Umbilical cord (tissue), 2 donors: ENCODE data around the gene ZNF469. TPM values are rescaled to one million over a fixed set of nuclear protein-coding genes. Genes with fewer than 3 reads are reported as not detected.

Source experiments
- DNase-seq: peaks from one replicate; pipeline ENCODE4 v3.0.0-alpha.2; 2015; ENCODE audit warnings: low spot score
- total RNA-seq: library from RNA; depleted of rRNA; stranded (reverse); fragments of >200 nt; gene quantifications from one replicate; pipeline ENCODE4 v1.2.3, GENCODE V29; 2014; ENCODE audit warnings: low replicate concordance; ENCODE audit not compliant: insufficient read depth

ZNF469 gene
- total RNA-seq, 1 donor from 2014 or later, result 5.3 TPM

DNA sequence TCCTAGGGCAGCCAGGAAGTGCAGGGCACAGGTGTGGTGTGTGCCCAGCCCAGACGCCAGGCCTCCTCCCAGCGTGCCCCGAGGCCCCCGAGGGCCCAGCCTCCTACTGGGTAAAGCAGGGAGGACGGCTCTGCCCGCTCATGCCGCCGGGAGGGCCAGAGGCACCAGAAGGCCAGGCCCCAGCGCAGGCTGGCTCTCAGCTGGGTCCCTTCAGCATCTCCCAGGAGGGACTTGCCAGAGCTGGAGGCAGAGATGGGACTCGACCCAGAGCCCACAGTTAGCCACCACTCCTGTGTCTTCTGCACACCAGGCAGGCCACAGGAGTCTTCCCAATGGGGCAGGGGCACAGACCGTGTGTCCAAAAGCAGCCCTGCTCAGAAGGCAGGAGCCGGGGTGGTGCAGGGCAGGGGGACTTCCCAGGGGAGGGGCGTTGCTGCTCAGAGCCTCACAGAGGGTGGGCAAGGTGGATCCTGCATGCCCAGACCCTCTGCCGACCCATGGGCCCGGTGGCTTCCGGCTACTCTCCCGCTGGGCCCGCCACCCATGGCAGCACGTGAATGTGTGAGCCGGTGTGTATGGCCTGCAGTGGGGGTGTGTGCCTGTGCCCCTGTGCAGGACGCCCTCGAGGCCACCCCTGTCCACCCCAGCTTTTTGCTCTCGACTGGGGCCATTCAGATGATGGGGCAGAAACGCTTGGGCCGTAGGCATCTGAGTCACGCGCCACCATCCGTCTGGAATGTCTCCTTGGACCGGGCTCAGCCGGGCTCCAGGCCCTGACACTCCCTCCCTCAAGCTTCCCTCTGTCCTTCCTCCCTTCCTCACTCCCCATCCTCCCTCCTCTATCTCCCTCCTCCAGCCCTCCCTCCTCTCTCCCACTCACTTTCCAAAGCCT is 5.7 kb upstream of the ZNF469 start:
- DNase-seq, result peak; percentile 22

DNA sequence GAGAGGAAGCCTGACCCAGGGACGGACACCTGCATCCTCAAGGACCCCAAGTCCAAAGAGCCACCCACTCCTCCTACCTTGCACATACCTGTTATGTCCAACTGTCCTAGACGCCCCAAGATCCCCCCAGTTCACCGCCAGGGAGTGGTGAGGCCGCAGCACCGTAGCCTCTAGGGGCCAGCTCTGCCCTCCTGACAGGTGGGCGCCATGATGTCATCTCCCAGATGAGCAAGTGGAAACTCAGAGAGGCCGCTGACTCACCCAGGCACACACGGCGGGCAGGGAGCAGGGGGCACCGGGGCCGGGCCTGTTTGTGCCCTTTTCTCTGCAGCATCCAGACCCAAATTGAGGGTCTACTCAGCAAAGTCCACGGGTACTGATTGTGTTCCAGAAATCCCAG is 4.8 kb upstream of the ZNF469 start:
- no peak for DNase-seq

DNA sequence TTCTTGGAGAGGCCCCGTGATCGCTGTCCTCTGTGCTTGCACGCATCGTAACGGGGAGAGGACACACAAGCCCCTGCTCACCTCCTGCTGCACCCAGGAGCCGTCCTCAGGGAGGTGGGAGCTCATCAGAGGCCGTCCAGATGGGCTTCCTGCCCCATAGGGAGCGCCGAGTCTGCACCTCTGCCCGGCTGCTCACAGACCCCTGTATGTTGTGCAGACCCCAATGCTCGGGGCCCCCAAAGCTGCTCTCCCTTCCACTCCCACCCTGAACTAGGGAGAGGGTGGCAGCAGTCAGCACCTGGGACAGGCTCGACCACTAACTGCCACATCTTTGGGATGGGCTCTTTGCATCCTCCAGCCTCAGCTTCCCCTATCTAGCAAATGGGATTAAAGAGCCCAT is 4.4 kb upstream of the ZNF469 start:
- no peak for DNase-seq

DNA sequence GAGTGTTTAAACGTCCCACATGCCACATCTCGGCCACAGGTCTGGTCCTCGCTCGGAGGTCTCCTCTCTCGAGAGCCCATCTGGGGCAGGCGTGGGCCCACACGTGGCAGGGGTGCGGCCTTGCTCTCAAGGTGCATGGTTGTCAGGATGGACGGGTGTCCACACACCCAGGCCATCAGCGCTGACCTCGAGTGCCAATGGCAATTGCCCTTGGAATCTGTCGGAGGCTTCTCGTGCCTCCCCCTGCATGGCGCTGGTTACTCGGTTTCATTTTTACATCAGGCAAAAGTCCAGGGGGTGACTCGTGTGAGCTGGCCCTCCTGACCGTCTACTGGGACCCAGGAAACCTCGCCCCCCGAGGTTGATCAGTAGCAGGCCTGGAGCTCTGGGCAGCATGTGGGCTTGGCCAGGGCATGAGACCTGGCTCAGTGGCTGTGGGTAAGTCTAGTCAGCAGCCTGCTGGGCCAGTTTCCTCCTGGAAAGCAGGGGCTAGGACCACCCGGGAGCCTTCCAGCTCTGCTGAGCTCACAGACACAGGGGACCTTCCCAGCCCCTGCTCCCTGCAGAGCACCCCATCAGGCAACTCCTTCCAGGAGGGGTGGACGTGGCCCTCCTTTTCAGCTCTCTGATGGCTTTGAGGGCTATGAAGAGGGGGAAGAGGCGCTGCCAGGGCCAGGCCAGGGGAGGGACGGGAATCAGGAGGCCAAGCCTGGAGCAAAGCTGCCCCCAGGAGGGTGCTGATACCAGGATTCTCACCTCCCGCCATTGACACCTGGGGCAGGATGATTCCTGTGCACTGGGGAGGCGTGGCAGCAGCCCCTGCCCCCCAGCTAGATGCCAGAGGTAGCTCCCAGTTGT is 3.7 kb upstream of the ZNF469 start:
- DNase-seq, result no peak

DNA sequence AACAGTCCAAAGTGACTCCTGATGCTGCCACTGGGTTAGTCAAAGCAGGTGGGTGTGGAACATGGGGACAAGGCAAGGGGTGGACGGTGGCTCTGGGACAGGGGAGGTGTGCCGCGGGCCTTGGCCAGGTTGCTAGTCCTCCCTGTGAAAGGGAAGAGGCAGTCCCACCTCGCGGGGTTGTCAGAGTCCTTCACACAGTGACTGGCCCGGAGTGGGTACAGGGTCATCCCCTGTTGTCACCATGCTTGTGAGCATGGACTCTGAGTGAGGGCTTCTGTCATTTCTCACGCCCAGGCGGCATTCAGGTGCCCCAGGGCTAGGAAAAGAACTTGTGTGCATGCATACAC is 3.1 kb upstream of the ZNF469 start:
- DNase-seq, result no peak

DNA sequence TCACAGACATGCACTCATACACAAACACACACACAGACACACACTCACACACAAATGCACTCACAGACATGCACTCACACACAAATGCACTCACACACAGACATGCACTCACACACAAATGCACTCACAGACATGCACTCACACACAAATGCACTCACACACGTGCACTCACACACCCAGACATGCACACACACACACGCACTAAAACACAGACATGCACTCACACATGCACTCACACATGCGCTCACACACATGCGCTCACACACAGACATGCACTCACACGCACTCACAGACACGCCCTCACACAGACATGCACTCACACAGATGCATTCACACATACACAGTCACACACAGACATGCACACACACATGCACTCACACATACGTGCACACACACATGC is 2.7 kb upstream of the ZNF469 start:
- no peak for DNase-seq

DNA sequence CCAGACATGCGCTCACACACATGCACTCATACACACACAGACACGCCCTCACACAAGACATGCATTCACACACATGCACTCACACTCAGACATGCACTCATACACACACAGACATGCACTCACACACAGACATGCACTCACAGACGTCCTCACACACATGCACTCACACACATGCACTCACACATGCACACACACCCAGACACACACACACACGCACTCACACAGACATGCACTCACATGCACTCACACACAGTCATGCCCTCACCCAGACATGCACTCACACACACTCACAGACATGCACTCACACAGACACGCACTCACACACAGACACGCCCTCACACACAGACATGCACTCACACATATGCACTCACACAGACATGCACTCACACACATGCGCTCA is 2.1 kb upstream of the ZNF469 start:
- no peak for DNase-seq

DNA sequence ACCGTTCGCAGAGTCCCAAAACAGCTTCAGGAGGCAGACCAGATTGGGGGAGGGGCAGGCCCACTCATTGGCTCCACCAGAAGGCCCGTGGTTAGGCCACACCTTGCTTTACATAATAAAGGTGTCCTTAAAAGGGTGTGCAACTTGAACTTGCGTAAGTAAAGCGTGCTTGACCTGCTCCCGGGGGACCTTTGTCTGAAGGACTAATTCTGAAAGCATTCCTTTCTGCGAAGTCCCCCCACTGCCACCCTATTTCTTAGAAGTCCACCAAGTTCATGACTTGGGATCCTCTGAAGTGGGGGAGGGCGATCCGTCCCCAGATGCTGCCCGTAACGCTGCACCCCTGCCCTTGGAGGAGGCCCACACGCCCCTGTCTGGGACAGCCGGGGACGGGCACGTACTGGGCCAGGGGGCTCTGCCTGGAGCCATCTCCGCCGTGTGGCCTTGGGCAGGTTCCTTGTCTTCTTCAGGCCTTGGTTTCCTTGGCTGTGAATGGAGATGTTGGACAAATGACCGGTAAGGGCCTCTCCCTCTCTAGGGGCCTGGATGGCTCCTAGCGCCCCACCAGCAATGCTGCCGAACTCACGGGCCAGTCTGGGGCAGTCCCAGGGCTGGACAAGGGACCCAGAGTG is 823 bp upstream of the ZNF469 start:
- no peak for DNase-seq

DNA sequence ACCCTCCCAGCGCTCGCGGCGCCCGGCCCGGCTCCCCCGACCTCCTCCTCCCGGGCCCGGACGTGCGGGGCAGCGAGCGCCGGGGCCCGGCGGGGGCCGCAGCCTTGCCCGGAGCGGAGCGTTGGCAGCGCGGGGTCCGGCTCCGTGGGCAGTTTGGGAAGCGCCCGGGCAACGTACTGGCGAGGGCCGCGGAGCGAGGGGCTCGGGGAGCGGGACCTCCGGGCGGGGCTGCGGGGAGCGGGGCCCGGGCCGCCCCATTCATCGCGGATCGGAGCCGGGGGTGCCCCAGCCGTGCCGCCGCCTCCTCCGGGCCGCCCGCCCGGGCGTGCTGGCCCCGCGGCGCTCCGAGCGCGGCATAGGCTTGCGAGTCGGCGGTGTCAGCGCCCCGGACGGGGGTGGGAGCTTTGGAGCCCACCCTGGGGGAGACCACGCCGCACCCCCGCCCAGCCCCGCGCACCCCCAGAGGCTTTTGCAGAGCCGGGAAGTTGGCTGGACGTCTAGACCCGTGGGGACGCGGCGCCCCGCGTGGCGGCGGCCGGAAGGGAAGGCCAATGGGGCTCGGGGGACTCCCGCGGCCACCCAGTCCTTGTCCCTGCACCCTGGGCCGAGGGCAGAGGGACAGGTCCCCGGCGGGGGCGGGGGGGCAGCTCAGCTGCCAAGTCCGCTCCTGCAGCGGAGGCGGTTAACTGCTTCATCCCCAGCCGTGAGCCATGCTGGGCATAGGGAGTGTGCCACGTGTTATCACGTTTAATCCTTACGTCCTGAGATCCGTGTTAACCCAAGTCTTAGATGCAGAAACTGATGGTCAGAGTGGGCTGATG is 852 bp downstream of the ZNF469 start:
- DNase-seq, result peak; percentile 48

DNA sequence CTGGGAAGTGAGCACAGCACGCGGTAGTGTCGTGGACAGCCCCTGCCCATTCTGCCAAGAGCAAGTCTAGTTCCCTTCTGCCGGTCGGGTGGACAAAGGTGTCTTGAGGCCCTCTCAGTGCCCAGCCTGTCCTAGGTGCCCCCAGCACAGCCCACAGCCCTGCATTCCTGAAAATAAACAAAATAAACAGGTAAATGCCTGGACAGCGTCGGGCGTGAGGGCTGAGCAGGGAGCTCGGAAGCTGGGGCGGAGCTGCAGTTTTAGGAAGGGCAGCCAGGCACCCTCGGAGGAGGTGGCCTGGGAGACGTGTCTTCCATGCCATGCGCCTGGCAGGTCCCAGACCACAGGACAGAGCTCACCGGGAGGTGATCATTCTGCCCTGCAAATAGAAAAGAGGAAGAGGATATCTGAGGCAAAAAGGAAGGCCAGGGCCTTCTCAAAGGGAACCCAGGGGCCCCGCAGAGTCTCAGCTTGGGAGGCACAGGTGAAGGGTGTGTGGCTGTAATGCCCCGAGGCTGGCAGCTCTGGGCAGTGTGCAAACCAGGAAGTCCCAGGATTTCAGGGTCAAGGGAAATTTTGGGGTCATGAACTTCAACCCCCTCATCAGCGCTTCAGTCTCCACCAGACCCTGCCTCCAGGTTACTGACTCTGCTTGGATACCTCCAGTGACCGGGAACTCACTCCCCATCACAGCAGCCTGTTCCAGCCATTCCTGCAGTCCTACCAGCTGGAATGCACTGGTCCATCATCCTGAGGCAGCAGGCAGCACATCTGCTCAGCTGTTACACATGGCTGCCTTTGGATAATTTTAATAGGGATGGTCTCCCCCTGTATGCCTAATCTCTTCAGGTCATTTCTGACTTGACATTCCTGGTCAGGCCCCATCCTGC is 1.7 kb downstream of the ZNF469 start:
- DNase-seq, result peak; percentile 16

DNA sequence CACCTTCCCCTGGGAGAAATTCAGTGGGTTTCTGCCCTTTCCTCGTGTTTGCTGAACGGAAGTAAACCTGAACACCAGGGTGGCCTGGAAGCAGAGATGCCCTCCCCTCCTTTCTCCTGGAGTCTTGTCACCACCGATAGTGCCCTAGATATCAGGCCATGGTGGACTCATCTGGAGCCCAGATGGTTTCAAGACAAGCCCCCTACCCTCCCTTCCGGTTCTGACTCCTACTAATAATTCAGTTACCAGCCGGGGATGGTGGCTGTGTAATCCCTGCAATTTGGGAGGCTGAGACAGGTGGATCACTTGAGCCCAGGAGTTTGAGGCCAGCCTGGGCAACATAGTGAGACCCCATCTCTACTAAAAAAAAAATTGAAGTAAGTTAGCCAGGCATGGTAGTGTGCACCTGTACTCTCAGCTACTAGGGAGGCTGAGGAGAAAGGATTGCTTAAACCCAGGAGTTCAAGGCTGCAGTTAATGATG is 2.4 kb downstream of the ZNF469 start:
- DNase-seq, result no peak

DNA sequence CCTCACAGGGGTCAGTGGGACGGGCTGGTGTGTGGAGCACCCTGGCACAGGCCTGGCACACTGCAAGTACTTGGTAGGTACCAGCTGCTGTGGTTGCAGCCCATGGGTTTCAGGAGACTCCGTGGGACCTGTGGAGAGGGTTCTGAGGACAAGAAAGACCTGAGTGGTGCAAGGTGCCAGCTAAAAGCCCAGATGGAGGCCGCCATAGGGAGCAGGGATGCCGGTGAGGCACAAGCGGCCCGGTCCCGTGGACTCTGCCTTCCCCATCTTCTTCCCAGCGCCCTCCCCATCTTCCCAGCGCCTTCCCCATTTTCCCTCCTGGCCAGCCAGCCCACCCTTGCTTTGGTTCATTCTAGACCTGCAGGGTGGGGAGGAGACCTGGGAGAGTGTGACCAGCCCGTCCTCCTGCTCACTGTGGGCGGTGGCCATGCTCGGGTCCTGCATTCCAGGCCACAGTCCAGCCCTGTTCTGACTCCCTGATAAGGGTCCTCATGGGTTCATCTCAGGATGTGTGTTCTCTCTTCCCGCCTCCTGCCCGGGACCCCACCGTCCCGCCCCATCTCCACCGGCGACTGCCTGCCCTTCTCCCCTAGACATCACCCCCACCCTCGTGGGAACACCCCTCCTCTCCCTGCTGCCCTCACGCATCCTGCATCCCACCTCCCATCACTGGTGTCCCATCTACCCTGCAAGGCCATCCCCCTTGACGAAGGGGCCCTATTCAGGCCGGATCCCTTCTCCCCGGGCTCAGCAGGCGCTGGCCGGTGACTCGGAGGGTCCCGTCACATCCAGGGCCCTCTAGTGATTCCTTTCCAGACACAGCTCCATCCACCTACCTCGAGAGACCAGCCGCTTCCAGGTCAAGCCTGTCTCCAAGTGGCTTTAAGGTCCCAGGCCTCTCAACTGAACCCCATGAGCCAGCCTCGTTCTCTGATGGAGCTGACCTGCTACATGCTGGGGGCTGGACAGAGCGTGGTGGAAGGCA is 3.4 kb downstream of the ZNF469 start:
- no peak for DNase-seq

DNA sequence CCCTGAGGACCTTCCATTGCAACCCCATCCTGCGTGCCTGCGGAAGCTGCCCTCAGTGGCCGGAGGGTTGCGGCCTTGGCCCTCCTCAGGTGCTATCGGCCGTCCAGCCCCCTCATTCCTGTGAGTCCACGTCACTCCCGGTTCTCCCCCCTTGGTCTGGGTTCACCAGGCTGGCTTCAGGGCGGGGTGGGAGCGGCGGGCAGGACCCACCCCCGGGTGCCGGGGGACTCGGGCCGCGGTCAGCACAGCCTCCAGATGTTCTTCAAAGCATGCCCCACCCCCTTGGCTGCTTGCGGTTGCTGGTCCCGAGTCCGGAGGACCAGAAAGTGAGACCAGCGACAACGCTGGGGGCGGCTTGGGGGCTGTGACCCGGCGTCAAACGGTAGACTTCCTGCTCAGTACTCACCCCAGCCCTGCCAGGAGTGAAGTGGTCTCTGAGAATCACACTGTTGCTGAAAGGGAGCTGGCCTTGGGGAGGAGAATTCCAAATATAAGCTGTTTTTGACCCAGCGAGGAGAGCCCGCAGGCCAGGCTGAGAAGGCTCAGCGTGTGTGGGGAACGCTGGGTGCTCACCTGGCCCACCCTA is 4.5 kb downstream of the ZNF469 start:
- DNase-seq, result no peak

DNA sequence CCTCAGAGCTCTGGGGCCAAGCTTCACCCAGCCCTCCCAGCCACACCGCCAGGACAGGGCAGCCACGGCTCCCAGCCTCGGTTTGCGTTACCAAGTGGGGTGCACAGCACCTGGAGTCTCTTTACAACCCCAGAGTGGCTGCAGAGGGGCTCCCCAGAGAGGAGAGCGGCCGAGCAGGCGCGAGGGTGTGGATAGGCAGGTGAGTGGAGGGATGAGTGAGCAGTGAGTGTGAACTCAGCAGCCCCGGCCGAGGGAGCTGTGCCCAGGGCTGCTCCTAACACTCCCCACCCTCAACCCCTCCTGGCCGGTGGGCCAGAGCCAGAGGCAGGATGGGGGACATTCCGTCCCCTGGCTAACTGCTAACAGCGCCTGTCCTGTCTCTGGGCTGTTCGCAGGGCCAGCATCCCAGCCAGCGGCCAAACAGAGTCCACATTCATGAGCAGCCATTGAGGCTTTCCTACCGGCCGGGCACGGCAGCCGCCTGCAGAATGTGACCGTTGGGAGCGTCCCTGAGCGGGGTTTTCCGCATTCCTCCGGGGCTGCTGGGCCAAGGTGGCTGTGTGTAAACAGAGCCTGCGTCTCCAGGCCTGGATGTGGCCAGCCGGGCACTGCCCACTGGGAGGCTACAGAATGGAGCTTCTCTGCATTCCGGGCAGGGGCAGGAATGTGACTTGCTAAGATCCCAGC is 5.3 kb downstream of the ZNF469 start:
- DNase-seq, result peak; percentile 26

DNA sequence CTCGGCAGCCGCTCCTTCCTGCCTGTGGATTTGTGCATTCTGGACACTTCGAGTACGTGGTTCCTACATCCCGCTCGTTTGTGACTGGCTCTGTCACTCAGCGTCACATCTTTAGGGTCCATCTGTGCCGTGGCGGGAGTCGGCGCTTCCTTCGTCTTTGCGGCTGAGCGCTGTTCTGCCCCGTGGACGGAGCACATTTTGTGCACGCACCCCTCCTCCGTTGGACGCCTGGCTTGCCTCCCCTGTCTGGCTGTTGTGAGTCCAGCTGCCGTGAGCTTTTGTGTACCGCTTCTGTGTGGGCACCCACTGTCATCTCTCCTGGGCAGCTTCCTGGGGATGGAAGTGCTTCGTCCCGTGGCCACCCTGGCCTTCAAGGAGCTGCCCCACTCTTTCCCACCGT is 6.4 kb downstream of the ZNF469 start:
- DNase-seq, result no peak

DNA sequence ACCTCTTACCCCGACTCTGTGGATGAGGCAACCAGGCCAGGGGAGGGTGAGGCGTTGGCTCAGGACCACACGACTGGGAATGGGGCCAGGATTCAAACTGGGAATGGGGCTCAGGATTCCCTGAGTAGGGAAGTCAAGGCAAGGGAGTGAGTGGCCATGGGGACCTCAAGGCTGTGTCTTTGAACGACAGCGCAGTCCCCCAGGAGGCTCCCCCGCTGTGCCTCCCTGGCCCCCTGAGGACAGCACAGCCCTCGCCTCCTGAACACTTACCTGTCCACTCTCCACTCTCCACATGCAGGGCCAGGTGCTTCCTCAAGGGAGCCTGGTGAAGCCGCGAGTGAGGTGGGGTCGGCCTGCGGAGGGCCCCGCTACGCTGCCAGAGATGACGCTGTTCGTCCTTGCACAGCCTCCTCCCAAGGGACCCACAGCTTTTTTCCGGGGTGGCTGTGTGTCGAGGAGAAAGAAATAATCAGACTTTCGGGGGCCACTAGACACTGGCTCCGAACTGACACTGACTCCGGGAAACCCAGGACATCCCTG is 6.9 kb downstream of the ZNF469 start:
- no peak for DNase-seq

DNA sequence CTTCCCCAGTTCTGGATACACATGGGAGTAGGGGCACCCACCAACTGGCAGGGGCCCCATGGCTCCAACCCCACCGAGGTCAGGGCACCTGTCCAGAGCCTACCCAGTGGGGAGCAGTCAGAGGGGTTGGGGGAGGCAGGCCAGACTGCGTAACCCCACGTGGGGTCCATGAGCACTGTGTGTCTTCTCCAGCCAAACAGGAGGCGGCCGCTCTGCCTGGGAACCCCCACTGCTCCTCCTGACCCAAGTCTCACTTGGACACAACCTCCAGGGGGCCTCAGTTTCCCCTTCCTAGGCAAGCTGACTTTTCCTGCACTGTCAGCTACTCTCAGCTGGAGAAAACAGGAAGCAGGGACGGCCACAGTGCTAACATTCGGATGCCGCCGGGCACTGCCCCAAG is 7.5 kb downstream of the ZNF469 start:
- no peak for DNase-seq

DNA sequence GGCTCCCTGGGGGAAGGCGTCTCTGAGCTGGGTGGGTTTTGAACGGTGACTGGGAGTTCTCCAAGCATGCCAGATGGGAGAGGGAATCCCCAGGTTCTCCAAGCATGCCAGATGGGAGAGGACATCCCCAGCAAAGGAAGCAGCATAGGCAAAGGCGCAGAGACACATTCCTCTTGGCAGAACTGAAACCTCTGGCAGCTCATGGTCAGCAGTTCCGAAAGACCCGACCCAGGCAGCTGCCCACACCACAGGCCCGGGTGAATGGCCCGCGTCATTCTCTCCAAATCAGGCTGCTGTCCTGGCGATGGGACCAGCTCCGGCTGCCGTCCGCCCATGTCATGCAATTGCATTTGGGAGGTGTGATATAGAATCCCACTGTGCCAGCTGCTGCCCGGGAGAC is 8.0 kb downstream of the ZNF469 start:
- DNase-seq, result no peak
